ENCODE results near the gene ARHGEF19. TPM values are rescaled to one million over a fixed set of nuclear protein-coding genes. Genes with fewer than 3 reads are reported as not detected.
A peak's percentile ranks its signal among the peaks of the same experiment; 100 is the strongest.
"Not testable (repeated sequence)": the region's sequence is repeated elsewhere in the genome, so short reads cannot be mapped to it uniquely, and the experiment has no call there.

Gene ARHGEF19
- total and polyA plus RNA-seq, 10 of the 15 experiments (the other 5 are each of a cell fraction or from before 2014, with no cell fraction given), result 0.15 to 2.9 (median 0.67) TPM; not detected in 1

DNA sequence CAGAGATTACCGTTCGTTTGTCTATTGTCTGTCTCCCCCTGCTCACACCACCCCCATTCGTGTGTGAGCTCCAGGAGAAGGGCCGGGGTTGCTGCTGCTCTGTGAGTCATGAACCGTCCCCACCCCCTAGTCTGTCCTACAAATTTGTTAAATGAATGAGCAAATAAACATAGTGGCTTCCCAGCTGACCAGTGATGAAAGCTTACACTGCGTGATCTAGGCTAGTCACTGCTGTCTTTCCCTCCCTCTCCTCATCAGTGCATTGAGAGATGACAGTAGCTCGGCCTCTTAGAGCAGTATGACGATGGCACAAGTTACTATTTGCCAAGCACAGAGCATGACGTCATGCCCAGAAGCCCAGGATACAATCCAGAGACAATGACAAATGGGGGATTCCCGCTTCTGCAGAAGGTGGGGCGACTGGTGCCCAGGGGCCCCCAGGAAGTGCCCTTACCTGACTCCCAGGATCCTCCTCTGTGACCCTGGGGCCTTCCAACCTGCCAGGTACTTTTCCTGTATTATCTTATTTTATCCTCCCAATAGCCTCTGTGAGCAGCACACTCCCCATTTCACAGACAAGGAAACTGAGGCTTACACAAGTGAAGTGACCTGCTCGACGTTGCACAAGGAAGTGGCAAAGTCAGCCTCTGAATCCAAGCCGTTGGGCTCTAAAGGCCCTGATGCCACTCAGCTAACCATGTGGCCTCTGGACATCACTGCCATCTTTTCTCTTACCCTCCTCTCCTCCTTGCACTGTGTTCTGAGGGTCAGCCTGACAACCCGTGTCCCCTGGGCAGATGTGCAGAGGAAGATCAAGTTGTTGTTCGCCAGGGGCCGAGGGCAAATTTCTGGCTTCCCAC is 48.0 kb downstream of the ARHGEF19 start:
- in situ Hi-C loops (cut with MboI) (no loop called here), intact Hi-C loops (cut with micrococcal nuclease; ENCODE audit: unreplicated experiment) (no loop called here)
- BruUV-seq (replicated peaks), result no TSS peak
- Histone ChIP-seq H3K79me2 (ENCODE audit: control insufficient read depth, insufficient read depth, low read length) (no peaks in the 10 kb centered on the region), H2AFZ (ENCODE audit: control insufficient read depth, low read depth, low read length) (no peak overlapping the region), H3K36me3 (ENCODE audit: control insufficient read depth in 2 of 2, insufficient read depth in 2 of 2, low read length in 1 of 2) (no peaks in the 10 kb centered on the region), H3K9me3 (replicated peaks; ENCODE audit: control insufficient read depth, insufficient read depth, low read length) (no peaks in the 10 kb centered on the region), H4K20me1 (ENCODE audit: control insufficient read depth, insufficient read depth) (no peaks in the 10 kb centered on the region), H3K9ac (ENCODE audit: control insufficient read depth, insufficient read depth, low read length) (no peak overlapping the region), H3K27me3 (replicated peaks in 1 of 2; ENCODE audit: control insufficient read depth in 2 of 2, insufficient read depth in 2 of 2, low read length in 1 of 2) (no peaks in the 10 kb centered on the region; a peak in 1 of 4 replicates), H3K4me2 (ENCODE audit: control insufficient read depth, insufficient read depth) (no peak overlapping the region), H3K4me1 (ENCODE audit: control insufficient read depth, insufficient read depth, low read length) (no peaks in the 10 kb centered on the region; the same call in 1 of the 2 replicates), H3K27ac (ENCODE audit: control insufficient read depth, insufficient read depth) (no peak overlapping the region), H3K4me3 (no peak overlapping the region)
- TF ChIP-seq NR2F1 (conservative IDR thresholded peaks at IDR 0.05), result no peak
- TF ChIP-seq ATF7 (IDR thresholded peaks at IDR 0.05; ENCODE audit: low read depth), result peak; percentile 15; the same call in 1 of the 2 replicates
- CTCF ChIA-PET, result interaction anchor here (1.2 to 1.9 kb wide), 4 partner anchors 22 to 155 kb away, joined by 3 to 7 read pairs (median 4); no protein-coding TSS in a partner anchor
- POLR2A ChIA-PET, result no interaction called here
- WGBS (ENCODE audit: insufficient coverage, insufficient replicate concordance, low lambda C conversion rate, missing lambda C conversion rate), result 28% methylated on average over 17 of the region's 17 CpGs
- RAD21 ChIA-PET (ENCODE audit: unreplicated experiment), result interaction anchor here (1.4 kb wide), 1 partner anchor 82 kb away, joined by 5 read pairs; no protein-coding TSS in a partner anchor
- ATAC-seq, result no peak
- SMC1A ChIA-PET (ENCODE audit: uncharacterized antibody, unreplicated experiment), result no interaction called here
- FAIRE-seq, result no peak
- no peak for DNase-seq (ENCODE audit: low read depth, low spot score)

DNA sequence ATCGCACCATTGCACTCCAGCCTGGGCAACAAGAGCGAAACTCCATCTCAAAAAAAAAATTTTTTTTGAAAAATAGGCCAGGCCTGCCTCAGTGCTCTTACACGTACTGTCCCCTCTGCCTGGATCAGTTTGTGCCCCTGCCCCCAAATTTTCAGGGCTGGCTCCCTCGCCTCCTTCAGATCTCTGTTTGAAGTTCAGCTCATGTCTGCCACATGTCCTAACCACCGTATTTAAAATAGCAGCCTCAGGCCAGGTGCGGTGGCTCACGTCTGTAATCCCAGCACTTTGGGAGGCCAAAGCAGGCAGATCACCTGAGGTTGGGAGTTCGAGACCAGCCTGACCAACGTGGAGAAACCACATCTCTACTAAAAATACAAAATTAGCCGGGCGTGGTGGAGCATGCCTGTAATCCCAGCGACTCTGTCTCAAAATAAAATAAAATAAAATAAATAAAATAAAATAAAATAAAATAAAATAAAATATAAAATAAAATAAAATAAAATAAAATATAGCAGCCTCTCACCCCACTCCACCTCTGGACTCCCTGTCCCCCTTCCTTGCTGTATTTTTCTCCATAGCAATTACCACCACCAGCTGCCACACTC is 48.7 kb downstream of the ARHGEF19 start:
- FAIRE-seq; H2AFZ ChIP-seq (ENCODE audit: control insufficient read depth, low read depth, low read length); H3K79me2 ChIP-seq (ENCODE audit: control insufficient read depth, insufficient read depth, low read length); ATAC-seq; H3K9me3 ChIP-seq (replicated peaks; ENCODE audit: control insufficient read depth, insufficient read depth, low read length); DNase-seq (ENCODE audit: low read depth, low spot score); SMC1A ChIA-PET (ENCODE audit: uncharacterized antibody, unreplicated experiment); H4K20me1 ChIP-seq (ENCODE audit: control insufficient read depth, insufficient read depth); H3K4me3 ChIP-seq; H3K27ac ChIP-seq (ENCODE audit: control insufficient read depth, insufficient read depth); in situ Hi-C loops (cut with MboI); H3K4me2 ChIP-seq (ENCODE audit: control insufficient read depth, insufficient read depth); H3K9ac ChIP-seq (ENCODE audit: control insufficient read depth, insufficient read depth, low read length); H3K4me1 ChIP-seq (ENCODE audit: control insufficient read depth, insufficient read depth, low read length); H3K36me3 ChIP-seq (ENCODE audit: control insufficient read depth in 2 of 2, insufficient read depth in 2 of 2, low read length in 1 of 2); POLR2A ChIA-PET; intact Hi-C loops (cut with micrococcal nuclease; ENCODE audit: unreplicated experiment); H3K27me3 ChIP-seq (replicated peaks in 1 of 2; ENCODE audit: control insufficient read depth in 2 of 2, insufficient read depth in 2 of 2, low read length in 1 of 2); BruUV-seq (replicated peaks): not testable (repeated sequence)
- 50% methylated on average over 12 of the region's 12 CpGs for WGBS (ENCODE audit: insufficient coverage, insufficient replicate concordance, low lambda C conversion rate, missing lambda C conversion rate)
- ChIA-PET CTCF (interaction anchor here (0.7 to 1.9 kb wide), 4 partner anchors 23 to 224 kb away, joined by 3 to 7 read pairs (median 4); no protein-coding TSS in a partner anchor), RAD21 (ENCODE audit: unreplicated experiment) (interaction anchor here (0.8 to 1.4 kb wide), 2 partner anchors 81 to 82 kb away, joined by 3 to 5 read pairs; no protein-coding TSS in a partner anchor)

Data from GM12878 (cell line).